ENCODE data around the gene ADGRL1.

Gene ADGRL1

GRCh38 chr19:14107581-14108461, 98.1 kb downstream of the ADGRL1 start:
- DNase-seq = no peak

- DNase-seq = no peak
Measured at GRCh38 chr19:14106840-14107239, 99.1 kb downstream of the ADGRL1 start.

GRCh38 chr19:14105680-14106079, 100.3 kb downstream of the ADGRL1 start:
- DNase-seq = no peak

- no peak for DNase-seq
Measured at GRCh38 chr19:14103310-14103709, 102.7 kb downstream of the ADGRL1 start.

- no peak for DNase-seq
Measured at GRCh38 chr19:14102756-14103155, 103.2 kb downstream of the ADGRL1 start.

GRCh38 chr19:14102102-14102696, 103.8 kb downstream of the ADGRL1 start:
- no peak for DNase-seq

- DNase-seq = no peak
Measured at GRCh38 chr19:14101003-14101545, 104.9 kb downstream of the ADGRL1 start.
